ENCODE data around the gene B3GAT2. TPM values are rescaled to one million over a fixed set of nuclear protein-coding genes. Genes with fewer than 3 reads are reported as not detected.

Gene B3GAT2
- total RNA-seq, 1 donor: under 0.01 TPM

DNA sequence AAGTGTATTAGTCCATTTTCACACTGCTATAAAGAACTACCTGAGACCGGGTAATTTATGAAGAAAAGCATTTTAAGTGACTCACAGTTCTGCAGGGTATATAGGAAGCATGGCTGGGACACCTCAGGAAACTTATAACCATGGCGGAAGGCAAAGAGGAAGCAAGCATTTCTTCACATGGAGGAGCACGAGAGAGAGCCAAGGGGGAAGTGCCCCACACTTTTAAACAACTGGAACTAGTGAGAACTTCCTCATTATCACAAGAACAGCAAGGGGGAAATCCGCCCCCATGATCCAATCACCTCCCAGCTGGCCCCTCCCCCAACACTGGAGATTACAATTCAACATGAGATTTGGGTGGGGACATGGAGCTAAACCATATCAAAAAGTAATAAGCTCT lies 28.3 kb upstream of the B3GAT2 start:
- TF ChIP-seq CTCF (IDR thresholded peaks at IDR 0.05; ENCODE audit: insufficient read depth, low read depth, low read length): no peak
- no peak for DNase-seq (ENCODE audit: low read depth)
- H3K4me3 ChIP-seq (ENCODE audit: low read depth, low read length): no peak overlapping the region

GRCh38 chr6:70982747-70983146 lies 25.9 kb upstream of the B3GAT2 start:
- H3K4me3 ChIP-seq (ENCODE audit: low read depth, low read length): no peak overlapping the region
- no peak for TF ChIP-seq CTCF (IDR thresholded peaks at IDR 0.05; ENCODE audit: insufficient read depth, low read depth, low read length)
- no peak for DNase-seq (ENCODE audit: low read depth)

DNA sequence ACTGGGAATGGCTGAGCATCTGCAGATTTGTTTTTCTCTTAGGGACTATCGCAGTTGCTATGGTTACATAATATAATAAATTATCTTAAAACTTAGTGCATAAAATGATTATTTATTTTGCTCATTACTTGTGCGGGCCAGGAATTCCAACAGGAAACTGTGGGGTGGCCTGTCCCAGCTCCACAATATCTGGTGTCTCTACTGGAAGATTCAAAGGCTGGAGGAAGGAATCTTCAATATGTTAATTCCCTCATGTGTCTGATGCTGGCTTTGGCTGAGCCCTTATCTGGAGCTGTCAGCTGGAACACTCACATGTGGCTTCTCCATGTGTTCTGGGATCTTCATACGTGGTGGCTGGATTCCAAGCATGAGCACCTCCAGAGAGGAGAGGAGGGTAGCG lies 23.9 kb upstream of the B3GAT2 start:
- no peak for DNase-seq (ENCODE audit: low read depth)
- H3K4me3 ChIP-seq (ENCODE audit: low read depth, low read length): no peak overlapping the region
- TF ChIP-seq CTCF (IDR thresholded peaks at IDR 0.05; ENCODE audit: insufficient read depth, low read depth, low read length): no peak

- TF ChIP-seq CTCF (IDR thresholded peaks at IDR 0.05; ENCODE audit: insufficient read depth, low read depth, low read length): no peak
- H3K4me3 ChIP-seq (ENCODE audit: low read depth, low read length): no peak overlapping the region
- no peak for DNase-seq (ENCODE audit: low read depth)
Observed at GRCh38 chr6:70973604-70974003, 16.7 kb upstream of the B3GAT2 start.

DNA sequence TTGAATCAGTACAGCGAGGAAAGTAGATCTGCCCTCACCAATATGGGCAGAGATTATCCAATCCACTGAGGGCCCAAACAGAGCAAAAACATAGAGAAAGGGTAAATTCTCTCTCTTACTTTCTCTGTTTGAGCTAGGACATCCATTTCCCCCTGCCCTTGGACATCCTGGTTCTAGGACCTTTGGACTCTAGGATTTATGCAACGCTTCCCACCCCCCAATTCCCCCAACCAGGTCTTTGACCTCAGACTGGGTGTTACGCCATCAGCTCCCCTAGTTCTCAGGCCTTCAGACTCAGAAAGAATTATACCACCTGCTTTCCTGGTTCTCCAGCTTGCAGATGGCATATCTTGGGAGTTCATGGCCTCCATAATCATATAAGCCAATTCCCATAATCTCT lies 10.2 kb upstream of the B3GAT2 start:
- DNase-seq (ENCODE audit: low read depth): no peak
- no peak for TF ChIP-seq CTCF (IDR thresholded peaks at IDR 0.05; ENCODE audit: insufficient read depth, low read depth, low read length)
- H3K4me3 ChIP-seq (ENCODE audit: low read depth, low read length): no peak overlapping the region

DNA sequence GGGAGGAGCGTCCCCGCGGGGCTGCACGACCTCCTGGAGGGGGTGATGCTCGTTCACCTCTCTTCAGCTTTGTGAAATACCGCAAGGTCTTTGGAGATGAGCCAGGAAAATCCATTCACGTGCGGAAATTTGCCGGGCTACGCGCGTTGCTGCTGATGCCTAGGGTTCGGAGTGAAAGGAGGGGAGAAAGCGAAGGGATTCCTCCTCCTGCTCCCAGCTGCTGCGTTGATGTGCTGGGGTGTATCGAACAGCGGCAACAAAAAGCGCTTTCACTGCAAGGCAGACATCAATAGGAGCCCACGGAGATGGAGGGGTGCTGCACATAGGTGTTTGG lies 391 bp upstream of the B3GAT2 start:
- TF ChIP-seq CTCF (IDR thresholded peaks at IDR 0.05; ENCODE audit: insufficient read depth, low read depth, low read length): no peak
- no peak for DNase-seq (ENCODE audit: low read depth)

GRCh38 chr6:70956191-70956450 lies 739 bp downstream of the B3GAT2 start:
- DNase-seq (ENCODE audit: low read depth): no peak
- peak overlapping the region; percentile 40 for H3K4me3 ChIP-seq (ENCODE audit: low read depth, low read length)
- no peak for TF ChIP-seq CTCF (IDR thresholded peaks at IDR 0.05; ENCODE audit: insufficient read depth, low read depth, low read length)

More for the DNA sequence above, 391 bp upstream of the B3GAT2 start:
- peak overlapping the region; percentile 40 for H3K4me3 ChIP-seq (ENCODE audit: low read depth, low read length)
